Activated effector memory CD4-positive, alpha-beta T cell treated with anti-CD3 and anti-CD28 coated beads, Interleukin-2, amount 50 U/mL, for 16 hours (primary cell): ENCODE measurements around the gene SMS.

Experiments
- DNase-seq: peaks from one replicate; pipeline ENCODE4 v3.0.0-alpha.2; 2020

SMS gene

GRCh38 chrX:21986596-21986995 is 46.1 kb downstream of the SMS start:
- DNase-seq: no peak

- DNase-seq: no peak
These were observed 48.9 kb downstream of the SMS start for GRCh38 chrX:21989384-21989783.

DNA sequence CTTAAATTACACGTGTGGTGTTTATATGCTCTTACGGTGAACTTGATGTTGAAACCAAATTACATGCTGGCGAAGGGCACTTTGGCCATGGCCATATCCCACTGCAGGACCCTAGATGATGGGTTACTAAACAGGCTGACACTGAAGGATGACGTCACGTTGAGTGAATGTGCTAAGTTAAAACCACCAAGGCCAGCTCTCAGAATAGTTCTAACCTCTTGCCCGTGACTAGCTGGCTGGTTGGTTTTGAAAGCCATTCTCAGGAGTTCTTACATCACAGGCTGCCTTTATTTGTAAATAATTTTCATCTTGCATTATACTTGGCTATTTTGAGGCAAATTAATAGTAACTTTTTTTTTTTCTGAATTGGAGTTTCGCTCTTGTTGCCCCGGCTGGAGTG is 50.3 kb downstream of the SMS start:
- DNase-seq: no peak

GRCh38 chrX:21991504-21991903 is 51.0 kb downstream of the SMS start:
- DNase-seq: no peak

DNA sequence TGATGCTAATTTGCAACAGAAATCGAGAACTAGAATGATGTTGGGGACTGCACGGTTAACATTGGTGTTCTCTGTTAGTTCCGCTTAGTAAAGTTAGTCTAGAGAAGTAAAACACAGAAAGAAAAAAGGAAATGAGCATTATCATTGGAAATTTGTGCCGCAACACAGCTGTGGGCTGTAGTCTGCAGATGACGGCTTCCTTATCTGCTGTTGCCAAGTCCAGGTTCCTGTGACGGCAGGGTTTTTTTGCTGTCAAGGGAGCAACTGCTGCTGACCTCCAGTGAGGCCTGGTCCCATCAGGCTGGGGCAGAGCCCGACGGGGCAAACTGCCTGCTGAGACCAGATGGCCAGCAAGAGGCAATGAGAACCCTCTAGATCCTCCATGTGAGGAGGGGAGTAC is 52.8 kb downstream of the SMS start:
- no peak for DNase-seq

GRCh38 chrX:21996872-21997455 is 56.5 kb downstream of the SMS start:
- DNase-seq: no peak

GRCh38 chrX:21998037-21998436 is 57.5 kb downstream of the SMS start:
- no peak for DNase-seq

DNA sequence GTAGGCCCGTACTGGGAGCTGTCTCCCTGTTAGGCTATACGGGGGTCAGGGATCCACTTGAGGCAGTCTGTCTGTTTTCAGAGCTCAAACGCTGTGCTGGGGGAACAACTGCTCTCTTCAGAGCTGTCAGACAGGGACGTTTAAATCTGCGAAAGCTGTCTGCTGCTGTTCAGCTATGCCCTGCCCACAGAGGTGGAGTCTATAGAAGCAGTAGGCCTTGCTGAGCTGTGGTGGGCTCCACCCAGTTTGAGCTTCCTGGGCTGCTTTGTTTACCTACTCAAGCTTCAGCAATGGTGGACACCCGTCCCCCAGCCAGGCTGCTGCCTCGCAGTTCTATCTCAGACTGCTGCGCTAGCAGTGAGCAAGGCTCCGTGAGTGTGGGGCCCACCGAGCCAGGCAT is 64.4 kb downstream of the SMS start:
- no peak for DNase-seq

DNA sequence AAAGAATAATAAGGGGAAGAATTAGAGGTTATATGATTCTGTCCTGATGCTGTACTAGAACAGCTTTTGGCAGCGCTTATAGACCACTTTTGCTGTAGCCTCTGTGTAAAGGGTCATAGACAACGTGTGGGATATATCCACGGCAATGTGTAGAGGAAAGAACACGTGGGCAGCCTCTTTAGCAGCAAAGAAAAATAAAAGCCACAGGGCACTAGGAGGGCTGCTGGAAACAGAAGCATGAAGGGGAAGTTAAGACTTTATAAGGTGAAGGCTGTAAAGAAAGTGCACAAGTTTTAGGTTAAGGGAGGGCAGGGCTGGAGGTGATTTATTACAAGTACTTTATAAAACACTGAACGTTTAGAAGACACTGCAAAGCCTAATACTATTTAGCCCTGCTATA is 71.5 kb downstream of the SMS start:
- DNase-seq: no peak

DNA sequence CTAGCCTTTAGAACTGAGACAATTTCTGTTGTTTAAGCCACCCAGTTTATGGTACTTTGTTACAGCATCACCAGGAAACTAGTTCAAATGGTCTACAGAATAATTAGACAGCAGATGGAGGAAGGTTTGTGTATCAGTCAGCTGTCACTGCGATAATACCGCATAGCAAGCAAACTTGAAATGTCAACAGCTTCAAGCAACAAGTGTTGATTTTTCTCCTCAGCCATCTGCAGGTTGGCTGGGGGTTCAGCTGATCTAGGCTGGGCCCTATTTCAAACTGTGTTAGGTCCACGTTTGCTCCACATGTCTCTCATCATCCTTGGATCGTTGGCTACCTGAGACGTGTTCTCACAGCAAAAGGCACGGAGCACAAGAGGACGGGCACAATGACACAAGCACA is 72.4 kb downstream of the SMS start:
- no peak for DNase-seq

DNA sequence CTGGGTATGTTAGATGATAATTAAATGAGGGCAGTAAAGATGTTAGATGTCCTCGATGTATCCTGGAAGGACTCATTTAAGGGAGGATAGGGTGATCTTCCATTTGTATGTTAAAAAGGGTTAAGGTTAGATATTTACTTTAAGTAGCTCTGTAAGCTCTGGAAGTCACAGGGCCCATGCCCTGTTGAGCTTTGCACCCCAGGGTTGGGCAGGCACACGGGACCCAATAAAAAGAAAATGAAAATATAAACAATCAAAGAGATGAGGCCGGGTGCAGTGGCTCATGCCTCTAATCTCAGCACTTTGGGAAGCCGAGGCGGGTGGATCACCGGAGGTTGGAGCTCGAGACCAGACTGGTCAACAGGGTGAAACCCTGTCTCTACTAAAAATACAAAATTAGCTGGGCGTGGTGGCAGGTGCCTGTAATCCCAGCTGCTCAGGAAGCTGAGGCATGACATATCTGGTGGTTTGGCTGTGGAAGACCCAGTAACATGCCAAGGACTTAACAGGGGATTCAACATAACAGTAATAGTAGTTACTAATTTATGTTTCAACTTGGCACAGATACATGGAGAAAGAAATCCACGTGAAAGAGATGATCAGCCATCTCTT is 74.7 kb downstream of the SMS start:
- no peak for DNase-seq

DNA sequence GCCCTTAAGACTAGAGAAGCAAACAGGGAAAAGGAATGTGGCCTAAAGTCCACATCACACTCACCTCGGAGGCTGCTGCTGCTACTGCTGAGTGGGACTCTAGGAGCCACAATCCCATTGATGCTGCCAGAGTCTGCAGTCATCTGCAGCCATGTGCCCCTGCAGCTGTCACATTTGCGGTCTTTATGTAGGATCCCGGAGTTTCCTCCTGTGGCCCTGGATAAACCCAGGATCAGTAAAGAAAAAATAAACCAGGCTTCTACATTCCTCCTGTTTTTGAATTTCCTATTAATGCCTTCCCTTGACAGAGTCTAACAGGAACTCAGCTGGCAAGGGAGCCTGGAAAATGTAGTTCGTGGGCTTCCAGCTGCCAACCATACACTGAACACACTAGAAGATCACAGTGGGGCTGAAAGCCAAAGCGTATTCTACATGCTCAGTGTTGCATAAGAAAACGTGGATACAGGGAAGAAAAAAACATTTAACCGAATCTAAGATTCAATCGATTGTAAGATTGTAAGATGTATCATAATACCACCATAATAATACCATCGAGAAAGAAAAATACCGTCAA is 81.3 kb downstream of the SMS start:
- no peak for DNase-seq

DNA sequence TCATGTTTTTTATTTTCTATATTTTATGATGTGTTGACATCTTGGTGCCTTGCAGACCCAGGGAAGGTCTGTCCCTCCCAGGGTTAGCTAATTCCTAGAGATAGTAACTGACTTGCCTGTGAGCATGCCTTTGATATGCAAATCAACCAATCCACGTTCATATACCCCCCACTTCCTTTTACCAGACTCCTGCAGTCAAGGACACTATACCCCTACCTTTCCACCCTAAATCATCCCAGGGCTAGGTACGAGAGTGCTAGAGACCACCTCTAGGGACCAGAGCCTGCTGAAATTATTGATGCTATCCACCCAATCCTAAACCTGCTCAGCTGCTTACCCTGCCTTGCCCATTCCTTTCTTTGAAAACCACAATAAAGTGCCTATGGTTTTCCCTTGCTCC is 84.1 kb downstream of the SMS start:
- no peak for DNase-seq

DNA sequence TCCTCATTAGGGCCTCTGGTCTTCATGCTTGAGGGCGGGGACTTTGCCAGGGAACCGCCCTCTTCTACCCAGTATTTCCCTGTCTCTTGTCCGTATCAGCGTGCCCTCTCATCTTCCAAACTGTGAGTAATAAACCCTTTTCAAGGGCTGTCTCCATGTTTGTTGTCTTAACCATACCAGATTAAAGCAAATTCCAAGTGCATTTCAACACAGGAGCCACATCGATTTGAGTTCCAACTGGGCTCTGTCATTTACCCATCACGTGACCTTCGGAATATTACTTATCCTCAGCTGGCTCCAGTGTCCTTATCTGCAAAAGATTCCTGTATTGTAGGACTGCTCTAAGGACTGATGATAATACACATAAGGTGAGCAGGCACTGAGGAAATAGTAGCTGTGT is 85.2 kb downstream of the SMS start:
- no peak for DNase-seq

- DNase-seq: no peak
These were observed 86.2 kb downstream of the SMS start for GRCh38 chrX:22026731-22027130.

- DNase-seq: no peak
These were observed 91.6 kb downstream of the SMS start, which contains the start of gene PHEX for GRCh38 chrX:22032084-22032483. Gene PHEX (plus strand): TSS chrX:22032325. CDS start chrX:22033006, 681 bp downstream.

- DNase-seq: no peak
These were observed 92.0 kb downstream of the SMS start for GRCh38 chrX:22032506-22032905.

DNA sequence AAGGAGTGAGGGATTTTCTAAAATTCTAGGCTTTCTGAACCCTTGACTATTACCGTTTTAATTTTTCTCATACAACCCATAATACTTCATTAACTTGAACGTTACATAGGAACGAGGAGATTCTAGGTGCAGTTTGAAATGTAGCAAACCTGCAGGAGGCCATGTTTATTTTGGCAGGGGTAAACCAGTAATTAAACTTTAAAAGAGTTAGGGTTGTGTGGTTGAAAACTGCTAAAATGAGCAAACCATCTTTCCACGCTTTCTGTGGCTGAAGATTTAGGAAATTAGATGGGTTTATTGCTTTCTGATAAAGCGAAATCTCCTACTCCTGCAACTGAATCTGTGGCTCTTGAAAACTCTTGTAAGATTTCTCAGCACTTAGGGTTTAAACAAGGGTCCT is 93.3 kb downstream of the SMS start:
- DNase-seq: no peak

GRCh38 chrX:22035236-22035635 is 94.7 kb downstream of the SMS start:
- DNase-seq: no peak

DNA sequence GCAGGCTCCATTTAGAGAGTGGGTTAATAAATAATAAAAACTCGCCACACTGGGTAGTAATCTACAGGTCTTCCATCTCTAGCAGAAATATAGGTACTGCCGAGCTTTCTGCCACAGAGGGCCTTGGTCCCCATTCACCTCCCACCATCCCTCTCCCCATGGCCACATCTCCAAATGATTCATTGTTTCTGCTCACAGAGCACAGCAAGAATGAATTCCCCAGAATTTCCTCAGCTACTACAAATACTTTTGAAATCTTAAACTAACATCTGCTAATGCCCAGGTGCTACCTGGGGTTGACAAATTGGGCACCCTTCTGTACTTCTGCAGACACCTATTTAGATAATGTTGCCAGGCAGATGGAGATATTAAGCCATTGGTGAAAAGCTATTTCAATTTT is 96.7 kb downstream of the SMS start:
- DNase-seq: no peak

- DNase-seq: no peak
These were observed 97.5 kb downstream of the SMS start for GRCh38 chrX:22037911-22038537.

DNA sequence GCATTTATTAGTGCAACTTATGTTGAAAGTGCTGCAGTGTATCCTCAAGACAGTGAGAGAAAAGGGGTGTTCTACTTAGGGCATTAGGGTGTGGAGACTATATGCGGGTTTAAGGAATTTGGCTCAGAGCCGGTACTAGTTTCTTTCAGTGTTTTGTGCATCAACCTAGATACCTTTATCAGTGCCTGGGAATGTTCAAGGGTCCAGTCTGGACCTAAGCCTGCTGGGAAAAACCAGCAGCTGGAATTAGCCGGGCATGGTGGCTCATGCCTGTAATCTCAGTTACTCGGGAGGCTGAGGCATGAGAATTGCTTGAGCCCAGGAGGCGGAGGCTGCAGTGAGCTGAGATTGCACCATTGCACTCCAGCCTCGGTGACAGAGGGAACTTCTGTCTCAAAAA is 99.0 kb downstream of the SMS start:
- no peak for DNase-seq

GRCh38 chrX:22040184-22040583 is 99.7 kb downstream of the SMS start:
- no peak for DNase-seq

DNA sequence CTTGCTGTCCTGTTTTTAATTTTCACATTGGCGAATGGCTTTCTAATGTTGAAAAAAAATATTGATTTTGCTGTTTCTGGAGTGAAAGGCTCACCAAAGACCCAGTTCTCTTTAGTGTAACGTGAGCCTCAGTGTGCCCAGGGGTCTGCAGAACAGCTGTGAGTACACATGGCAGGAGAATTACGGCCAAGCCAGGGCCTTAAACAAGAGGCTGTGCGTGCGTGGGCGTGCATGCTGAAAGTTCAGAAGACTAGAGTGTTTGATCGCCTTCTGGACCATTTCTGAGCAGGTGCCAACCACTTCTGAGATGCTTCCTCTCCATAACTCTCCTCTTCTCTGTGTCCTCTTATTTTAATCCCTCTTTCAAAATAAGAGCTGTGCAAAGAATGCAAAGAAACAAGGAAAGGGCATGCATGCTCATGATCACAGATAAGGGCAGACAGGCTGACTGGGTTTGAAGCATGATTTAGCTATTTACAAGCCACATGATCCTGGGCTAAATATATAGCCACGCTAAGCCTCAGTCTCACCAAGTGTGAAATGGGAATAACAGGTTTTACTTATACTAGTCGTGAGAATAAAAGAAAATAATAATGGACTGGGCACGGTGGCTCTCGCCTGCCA is 101.5 kb downstream of the SMS start:
- DNase-seq: no peak
